Measurements from ENCODE around the gene ACIN1.
"Not testable (repeated sequence)": the region's sequence is repeated elsewhere in the genome, so short reads cannot be mapped to it uniquely, and the experiment has no call there.

Gene ACIN1

DNA sequence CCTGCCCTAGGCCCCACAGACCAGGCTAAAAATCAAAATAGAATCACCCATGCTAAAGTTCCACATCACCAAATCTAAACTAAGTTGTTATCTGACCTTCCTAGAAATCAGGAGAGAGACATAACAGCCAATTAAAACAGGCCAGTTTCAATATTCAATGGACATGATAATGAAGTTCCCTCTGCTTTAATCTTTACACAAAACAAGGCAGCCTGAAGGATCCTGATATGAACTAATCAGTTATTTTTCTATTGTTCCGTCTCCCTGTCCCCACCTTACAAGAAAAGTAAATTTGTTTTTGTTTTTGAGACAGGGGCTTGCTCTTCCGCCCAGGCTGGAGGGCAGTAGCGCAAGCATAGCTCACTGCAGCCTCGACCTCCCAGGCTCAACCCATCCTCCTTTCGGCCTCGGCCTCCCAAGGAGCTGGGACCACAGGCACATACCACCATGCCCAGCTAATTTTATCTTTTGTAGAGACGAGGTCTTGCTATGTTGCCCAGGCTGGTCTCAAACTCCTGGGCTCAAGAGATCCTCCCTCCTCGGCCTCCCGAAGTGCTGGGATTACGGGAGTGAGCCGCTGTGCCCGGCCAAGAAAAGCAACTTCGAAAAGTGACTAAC, 29.5 kb upstream of the ACIN1 start:
- no peak for DNase-seq

GRCh38 chr14:23123419-23123818, 28.5 kb upstream of the ACIN1 start:
- no peak for DNase-seq

DNA sequence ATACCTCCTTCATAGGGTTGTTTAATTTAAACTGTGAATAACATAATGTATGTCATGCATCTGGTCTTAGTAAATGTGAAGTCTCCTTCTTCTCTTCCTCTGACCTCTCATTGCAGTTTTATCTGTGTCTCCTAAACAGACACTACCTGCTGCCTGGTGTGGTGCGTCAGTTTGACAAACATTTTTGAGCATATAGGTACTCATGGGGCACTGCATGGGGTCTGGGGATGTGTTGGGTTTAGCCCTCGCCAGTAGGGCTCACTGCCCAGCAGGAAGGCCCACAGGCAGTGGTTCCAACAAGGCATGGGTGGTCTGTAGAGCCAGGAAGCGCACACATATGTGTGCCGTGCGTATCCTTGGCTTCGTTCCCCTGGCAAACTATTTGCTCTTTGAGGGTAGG, 27.1 kb upstream of the ACIN1 start:
- no peak for DNase-seq

DNA sequence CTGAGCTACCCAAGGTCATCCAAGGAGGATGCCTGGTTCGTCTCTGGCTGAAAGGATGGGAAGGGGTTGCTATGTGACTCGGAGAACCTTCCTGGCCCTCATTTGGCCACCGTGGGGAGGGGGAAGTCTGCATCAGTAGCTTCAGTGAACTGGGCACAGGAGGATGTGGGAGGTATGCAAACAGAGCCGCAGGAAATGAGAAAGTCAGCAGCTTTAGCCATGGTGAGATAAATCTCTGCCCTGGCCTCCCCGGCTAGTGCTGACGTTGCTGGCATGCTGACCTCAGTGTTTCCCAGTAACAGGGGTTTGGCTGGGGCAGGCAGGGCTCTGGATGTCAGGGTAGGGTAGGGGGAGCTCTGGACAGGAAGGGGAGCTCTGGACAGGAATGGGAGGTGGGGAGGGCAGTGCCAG, 26.4 kb upstream of the ACIN1 start:
- no peak for DNase-seq

DNA sequence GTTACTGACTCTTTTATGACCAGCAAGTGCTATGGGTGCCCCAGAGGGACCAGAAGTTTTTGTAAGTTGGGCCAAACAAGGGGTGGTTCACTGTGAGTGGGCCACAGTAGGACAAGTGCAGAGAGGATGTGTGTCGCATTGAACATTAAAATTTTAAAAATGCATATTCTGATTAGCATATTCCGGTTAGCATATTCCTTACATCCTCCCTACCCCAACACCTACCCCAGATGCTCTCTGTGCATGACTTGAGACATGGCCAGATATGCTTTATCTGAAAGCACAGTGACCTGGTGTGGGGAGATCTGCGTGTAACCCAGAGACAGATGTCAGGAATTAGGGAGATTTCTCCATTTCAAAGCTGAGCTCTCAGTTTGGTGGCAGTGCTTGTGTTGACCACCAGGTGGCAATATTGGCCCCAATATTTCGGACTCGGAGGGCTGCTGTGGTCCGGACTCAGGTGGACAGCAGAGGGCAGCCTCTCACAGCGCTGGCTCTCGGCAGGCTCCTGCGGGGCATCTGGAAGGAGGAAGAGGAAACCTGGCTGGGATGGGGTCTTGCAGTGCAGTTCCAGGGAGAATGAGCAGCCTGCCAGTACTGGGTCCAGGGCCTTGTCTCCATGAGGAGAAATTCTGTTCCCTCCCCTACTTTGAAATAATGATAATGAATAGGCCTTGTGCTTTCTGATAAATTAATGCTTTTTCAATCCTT, 25.8 kb upstream of the ACIN1 start:
- DNase-seq, result peak; percentile 83

DNA sequence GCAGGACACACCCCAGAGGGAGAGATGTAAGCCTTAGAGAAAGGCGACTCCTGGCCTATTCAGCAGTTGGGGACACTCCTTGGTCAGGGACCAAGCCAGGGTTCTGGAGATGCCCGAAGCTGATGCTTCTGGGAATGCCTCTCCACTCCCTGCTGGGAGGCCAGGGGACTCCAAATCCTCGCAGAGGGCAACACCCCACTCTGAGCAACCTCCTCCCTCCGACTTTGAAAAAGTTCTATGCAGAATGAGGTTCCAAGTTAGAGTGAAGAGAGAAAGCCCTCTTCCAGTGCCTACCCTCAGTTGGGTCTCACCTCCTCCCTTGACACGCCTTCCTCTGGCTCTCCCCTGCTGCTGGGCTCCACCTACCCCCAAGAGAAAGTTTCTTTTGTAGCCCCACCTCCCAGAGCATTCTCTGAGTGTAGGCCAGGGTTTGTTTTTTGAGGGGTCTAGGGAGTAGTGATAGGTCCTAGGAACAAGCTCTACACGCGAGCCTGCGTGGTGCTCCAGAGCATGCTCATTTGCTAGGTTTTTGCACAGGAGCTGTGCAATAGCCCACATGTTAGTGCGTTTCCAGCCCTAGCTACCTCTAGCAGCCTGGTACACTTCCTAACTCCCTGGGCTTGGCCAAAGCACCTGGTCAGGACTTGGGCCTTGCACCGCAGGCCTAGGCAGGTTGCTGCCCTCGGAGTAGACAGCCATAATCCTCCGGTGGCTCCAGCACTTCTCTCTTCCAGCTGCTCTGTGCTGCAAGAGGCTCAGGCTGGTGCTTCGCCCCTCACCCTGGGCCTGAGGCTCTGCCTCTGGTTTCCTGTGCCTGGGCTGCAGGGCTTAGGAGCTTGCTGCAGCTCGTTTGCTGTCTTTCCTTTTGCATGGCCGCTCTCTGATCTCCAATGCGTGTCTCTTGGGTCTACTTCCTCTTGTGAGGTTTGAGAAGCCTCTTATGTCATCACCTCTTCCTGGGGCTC, 24.7 kb upstream of the ACIN1 start:
- DNase-seq, result peak; percentile 51

- DNase-seq, result peak; percentile 29
Measured at GRCh38 chr14:23118506-23119362, 23.8 kb upstream of the ACIN1 start, which contains the start of gene CEBPE. CEBPE (minus strand) TSS chr14:23119255; CDS start chr14:23119091, 164 bp downstream.

DNA sequence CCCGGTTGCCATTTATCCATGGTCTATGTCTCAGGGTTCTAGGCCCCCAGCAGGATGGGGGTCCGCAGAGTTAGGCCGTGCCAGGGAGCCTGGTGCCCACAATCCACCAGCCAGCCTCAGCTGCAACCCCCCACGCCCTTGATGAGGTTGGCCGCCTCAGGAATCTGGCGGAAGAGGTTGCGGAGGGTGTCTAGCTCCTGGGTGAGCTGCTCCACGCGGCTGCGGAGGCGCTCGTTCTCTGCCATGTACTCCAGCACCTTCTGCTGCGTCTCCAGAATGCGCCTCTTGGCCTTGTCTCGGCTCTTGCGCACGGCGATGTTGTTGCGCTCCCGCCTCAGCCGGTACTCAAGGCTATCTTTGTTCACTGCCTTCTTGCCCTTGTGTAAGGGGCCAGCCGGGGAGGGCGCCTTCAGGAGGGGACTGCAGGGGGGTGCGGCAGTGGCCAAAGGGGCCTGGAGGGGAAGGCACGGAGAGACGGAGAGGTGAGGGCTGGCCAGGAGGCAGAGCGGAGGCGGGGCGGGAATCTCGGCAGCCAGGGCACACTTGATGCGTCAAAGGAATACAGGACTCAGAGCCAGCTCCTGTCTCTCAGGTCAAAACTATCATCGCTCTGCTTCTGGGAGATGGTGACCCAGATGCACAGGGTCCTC, 22.6 kb upstream of the ACIN1 start:
- DNase-seq, result no peak

DNA sequence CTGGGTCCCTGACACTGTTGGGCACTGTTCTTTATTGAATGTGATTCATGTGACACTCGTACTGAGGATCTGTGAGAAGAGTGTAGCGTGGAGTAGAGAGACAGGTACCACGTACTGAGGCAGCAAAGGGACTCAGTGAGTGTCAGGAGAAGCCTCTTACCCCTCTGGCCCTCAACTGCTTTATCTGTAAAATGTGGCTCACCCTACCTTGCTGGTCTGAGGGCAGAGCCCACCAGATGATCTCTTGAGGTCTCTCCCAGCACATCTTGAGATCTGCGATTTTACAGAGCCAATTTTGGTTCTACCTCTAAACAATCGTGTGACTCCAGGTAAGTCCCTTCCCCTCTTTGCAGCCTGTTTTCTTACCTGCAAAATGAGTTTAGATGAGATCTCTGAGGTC, 21.0 kb upstream of the ACIN1 start:
- no peak for DNase-seq

GRCh38 chr14:23115039-23115731, 20.2 kb upstream of the ACIN1 start:
- DNase-seq, result no peak

GRCh38 chr14:23114669-23115038, 19.7 kb upstream of the ACIN1 start:
- no peak for DNase-seq

DNA sequence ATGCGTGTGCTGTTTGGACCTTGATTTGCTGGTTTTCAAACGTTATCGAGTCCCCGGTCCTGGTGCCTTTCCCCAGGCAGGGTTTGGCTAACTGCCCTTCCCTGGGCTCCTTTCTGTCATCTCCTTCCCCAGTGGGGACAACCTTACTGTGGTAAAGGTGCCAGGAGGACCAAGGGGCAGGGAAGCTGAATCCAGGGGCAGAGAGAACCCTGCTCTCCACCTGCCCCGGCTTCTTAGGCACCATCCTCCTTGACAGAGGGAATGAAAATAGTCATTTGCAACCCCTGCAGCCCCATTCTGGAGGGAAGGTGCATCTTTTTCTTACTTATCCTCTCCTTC, 19.2 kb upstream of the ACIN1 start:
- no peak for DNase-seq

DNA sequence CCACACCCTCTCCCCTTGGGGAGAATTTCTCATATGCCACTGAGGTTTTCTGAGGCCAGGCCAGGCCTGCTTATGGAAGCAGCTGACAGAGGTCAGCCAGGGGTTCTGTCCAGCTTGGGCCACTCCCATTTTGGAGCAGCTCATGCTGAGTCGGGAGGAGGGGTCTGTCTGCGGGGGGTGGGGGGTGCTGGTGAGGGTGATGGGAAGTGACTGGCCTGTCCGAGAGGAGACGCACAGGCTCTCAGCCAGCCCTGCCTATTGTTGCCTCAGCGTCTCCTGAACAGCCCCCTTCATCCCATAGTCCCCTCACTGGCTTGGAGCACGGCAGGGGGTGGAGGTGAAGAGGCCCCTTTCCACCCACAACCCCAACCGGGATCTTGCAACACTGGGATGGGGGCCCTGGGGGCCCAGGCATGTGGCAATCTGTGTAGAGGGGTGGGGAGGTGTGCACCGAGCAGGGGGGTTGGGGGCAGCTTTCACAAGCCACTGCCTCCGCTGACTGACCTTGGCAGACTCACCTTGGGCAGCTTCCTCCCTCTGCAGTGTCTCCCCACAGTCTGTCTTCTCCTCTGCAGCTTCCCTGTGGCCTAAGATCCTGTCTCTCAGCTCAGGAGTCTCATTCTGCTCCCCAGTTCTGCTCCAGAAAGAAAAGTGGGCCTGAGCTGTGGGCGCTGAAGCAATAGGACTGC, 18.6 kb upstream of the ACIN1 start:
- no peak for DNase-seq

DNA sequence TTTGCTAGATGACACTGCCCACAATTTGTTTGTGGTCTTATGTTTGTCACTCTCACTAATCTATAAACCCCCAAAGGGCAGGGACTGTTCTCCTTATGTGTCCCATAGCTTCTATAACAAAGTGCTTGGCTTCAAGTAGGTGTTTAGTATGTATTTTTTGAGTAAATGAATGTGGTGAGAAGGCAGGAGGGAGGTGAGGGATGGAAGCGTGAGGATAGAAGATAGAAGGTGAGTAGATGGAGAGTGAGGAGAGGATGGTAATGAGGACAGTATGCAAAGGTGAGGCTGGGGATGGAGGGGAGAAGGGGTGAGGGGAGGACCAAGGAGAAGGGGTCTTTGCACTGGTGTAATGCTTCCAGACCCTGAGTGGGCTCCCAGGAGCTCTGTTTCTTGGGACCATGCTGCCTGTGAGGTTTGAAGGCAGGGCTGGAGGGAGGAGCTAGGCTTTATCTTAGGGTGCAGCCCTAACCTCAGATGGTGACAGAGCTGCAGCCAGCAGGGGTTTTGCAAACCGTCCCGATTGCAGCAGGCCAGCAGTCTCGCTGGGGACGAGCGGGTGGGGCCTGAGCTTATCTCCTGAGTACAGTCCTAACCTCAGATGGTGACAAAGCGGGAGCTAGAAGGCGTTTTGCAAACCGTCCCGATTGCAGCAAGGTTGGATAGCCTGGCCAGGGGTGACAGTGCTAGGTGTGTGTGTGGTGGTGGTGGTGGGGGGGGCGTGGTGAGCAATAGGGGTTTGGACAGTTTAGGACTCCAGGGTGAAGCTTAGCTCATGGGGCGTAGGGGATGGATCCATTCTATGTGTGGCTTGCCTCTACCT, 17.6 kb upstream of the ACIN1 start:
- peak; percentile 44 for DNase-seq

DNA sequence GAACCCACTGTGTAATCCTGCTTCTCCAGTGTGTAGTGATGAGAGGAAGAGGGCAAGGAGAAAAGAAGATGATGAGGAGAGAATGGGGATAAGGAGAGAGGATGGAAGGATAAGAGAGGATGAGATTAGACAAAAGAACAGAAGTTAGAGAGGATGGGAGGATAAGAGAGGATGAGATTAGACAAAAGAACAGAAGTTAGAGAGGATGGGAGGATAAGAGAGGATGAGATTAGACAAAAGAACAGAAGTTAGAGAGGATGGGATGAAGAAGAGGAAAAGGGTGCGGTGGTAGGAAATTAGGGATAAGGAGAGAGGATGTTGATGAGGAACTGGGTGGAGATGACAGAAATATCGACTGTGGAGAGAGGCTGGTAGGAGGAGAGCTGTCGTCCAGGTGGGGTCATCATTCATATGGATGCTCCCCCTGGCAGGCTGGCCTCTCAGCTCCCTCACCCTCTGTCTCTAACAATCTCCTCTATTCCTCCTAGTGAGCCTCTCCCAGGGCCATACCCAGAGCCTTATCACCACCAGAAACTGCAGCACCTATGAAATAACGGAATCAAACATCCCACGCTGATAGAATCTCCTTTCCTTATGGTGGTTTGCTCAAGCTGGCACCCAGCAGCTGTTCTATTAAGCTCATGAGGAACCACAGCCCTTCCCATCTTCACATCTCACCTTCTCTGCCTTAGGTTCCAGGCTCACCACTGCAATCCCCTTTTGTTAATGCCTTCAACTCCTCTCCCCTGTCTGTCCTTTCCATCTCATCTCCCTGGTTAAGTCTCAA, 15.8 kb upstream of the ACIN1 start:
- DNase-seq, result no peak

- DNase-seq, result no peak
Measured at GRCh38 chr14:23109769-23110168, 14.8 kb upstream of the ACIN1 start.

- DNase-seq, result not testable (repeated sequence)
Measured at GRCh38 chr14:23108169-23108568, 13.2 kb upstream of the ACIN1 start.

DNA sequence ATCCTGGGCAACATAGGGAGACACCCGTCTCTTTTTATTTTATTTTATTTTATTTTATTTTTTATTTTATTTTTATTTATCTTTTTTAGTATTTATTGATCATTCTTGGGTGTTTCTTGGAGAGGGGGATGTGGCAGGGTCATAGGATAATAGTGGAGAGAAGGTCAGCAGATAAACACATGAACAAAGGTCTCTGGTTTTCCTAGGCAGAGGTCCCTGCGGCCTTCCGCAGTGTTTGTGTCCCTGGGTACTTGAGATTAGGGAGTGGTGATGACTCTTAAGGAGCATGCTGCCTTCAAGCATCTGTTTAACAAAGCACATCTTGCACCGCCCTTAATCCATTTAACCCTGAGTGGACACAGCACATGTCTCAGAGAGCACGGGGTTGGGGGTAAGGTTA, 12.7 kb upstream of the ACIN1 start:
- DNase-seq, result not testable (repeated sequence)

DNA sequence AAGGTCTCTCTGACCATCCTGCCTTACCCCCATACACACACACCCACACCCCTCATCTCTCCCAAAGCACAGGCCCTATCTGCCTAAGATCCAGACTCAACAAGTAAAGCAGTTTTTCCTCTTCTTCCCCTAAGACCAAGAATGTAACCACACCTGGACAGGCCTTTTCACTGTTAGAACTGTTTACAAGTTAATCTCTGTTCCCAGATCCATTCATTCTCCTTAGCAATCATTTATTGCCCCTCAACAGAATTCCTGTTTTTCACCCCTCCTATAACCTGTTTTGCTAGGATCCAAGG, 11.8 kb upstream of the ACIN1 start:
- DNase-seq, result no peak

Measured in CD4-positive, alpha-beta T cell treated with Interleukin-15 for 1 hour (primary cell).